Endothelial cell of umbilical vein (primary cell): ENCODE data around the gene MAPK4. TPM values are rescaled to one million over a fixed set of nuclear protein-coding genes. Genes with fewer than 3 reads are reported as not detected.
"Not testable (repeated sequence)": the region's sequence is repeated elsewhere in the genome, so short reads cannot be mapped to it uniquely, and the experiment has no call there.

Source experiments
- BruUV-seq: library from RNA; stranded (reverse); fragments of 400-500 nt; replicated peaks from 2 replicates; lab custom pipeline; 2021; lab: Mats Ljungman, UMichigan
- CTCF ChIA-PET: fragments of 300-600, 350-600 bp; sonication (Branson Sonifier 250); formaldehyde crosslinking; loops from one replicate; lab custom pipeline; 2021; ENCODE audit warnings: antibody characterized with exemption, inconsistent platforms; lab: Charles Lee
- POLR2A ChIA-PET: fragments of 300-600, 350-600 bp; sonication (Branson Sonifier 250); formaldehyde crosslinking; loops from one replicate; lab custom pipeline; 2021; ENCODE audit warnings: antibody characterized with exemption, inconsistent platforms; lab: Charles Lee
- DNase-seq: peaks from one replicate; pipeline ENCODE4 v3.0.0-alpha.2; 2011; ENCODE audit warnings: low read depth, low spot score
- FAIRE-seq: peaks from 2 replicates; lab custom pipeline; 2011; peaks lifted over from hg19 to GRCh38; lab: Jason Lieb, UNC
- H2AFZ ChIP-seq: 2 replicates; pipeline ENCODE4 v1.6.0; 2012; ENCODE audit warnings: low read depth, low read length, control low read depth, inconsistent platforms
- H3K27ac ChIP-seq: 2 replicates; pipeline ENCODE4 v1.5.1; 2011; ENCODE audit warnings: low read depth, mild to moderate bottlenecking, control low read depth, low read length, moderate library complexity; ENCODE audit not compliant: insufficient read depth
- H3K27me3 ChIP-seq, 2 experiments: 2 replicates each; pipeline versions ENCODE4 v1.6.0 to v1.6.1; 2011; ENCODE audit warnings: low read length in 2 of 2, mixed read lengths in 1 of 2; ENCODE audit not compliant: control insufficient read depth in 2 of 2, insufficient read depth in 2 of 2
- H3K36me3 ChIP-seq, 2 experiments: 2 replicates in 1 of 2; 3 replicates in 1 of 2; pipeline ENCODE4 v1.5.1; 2011; ENCODE audit warnings: low read length in 2 of 2, mild to moderate bottlenecking in 1 of 2, moderate library complexity in 1 of 2; ENCODE audit not compliant: control insufficient read depth in 2 of 2, insufficient read depth in 2 of 2; ENCODE audit errors: extremely low read depth in 1 of 2
- H3K4me1 ChIP-seq: 3 replicates; pipeline ENCODE4 v1.5.1; 2011; ENCODE audit warnings: mild to moderate bottlenecking, low read length; ENCODE audit not compliant: control insufficient read depth, insufficient read depth; ENCODE audit errors: extremely low read depth
- H3K4me2 ChIP-seq: 2 replicates; pipeline ENCODE4 v1.6.1; 2011; ENCODE audit warnings: low read length, control low read depth, mixed read lengths; ENCODE audit not compliant: insufficient read depth
- H3K4me3 ChIP-seq, 3 experiments: fragments of 200-600 bp in 1 of 3; sonication (generic), shearing (Covaris generic) in 1 of 3; replicated peaks in 1 of 3; 2 replicates each; pipeline ENCODE4 v1.5.1; 2011 to 2016; ENCODE audit warnings: control low read depth in 3 of 3, low read length in 3 of 3, mild to moderate bottlenecking in 2 of 3, inconsistent platforms in 1 of 3, low read depth in 1 of 3, moderate library complexity in 1 of 3; ENCODE audit not compliant: insufficient read depth in 1 of 3
- H3K79me2 ChIP-seq: 2 replicates; pipeline ENCODE4 v1.6.0; 2012; ENCODE audit warnings: low read length, inconsistent platforms; ENCODE audit not compliant: control insufficient read depth, insufficient read depth
- H3K9ac ChIP-seq: replicated peaks from 2 replicates; pipeline ENCODE3; 2011; ENCODE audit warnings: low read length, control low read depth; ENCODE audit not compliant: insufficient read depth; ENCODE audit errors: extremely low read depth
- H3K9me1 ChIP-seq: replicated peaks from 3 replicates; pipeline ENCODE4 v1.6.0; 2011; ENCODE audit warnings: mild to moderate bottlenecking, low read length; ENCODE audit not compliant: control insufficient read depth, insufficient read depth; ENCODE audit errors: extremely low read depth
- H3K9me3 ChIP-seq: replicated peaks from 2 replicates; pipeline ENCODE4 v1.5.1; 2012; ENCODE audit warnings: low read length, inconsistent platforms; ENCODE audit not compliant: control insufficient read depth, insufficient read depth
- H4K20me1 ChIP-seq: replicated peaks from 2 replicates; pipeline ENCODE3; 2011; ENCODE audit warnings: mild to moderate bottlenecking, low read length; ENCODE audit not compliant: control insufficient read depth, insufficient read depth; ENCODE audit errors: extremely low read depth
- EZH2 ChIP-seq: IDR thresholded peaks from 2 replicates; pipeline ENCODE4 v1.6.1; 2012; ENCODE audit warnings: borderline replicate concordance, low read depth, mild to moderate bottlenecking, moderate library complexity, low read length, inconsistent platforms; ENCODE audit not compliant: severe bottlenecking
- FOS ChIP-seq: IDR thresholded peaks from 2 replicates; pipeline ENCODE4 v1.6.1; 2011; ENCODE audit warnings: mild to moderate bottlenecking, low read length, moderate library complexity, borderline replicate concordance; ENCODE audit not compliant: insufficient read depth
- GATA2 ChIP-seq: IDR thresholded peaks from 2 replicates; pipeline ENCODE4 v1.7.0; 2011; ENCODE audit warnings: low read depth, mild to moderate bottlenecking, moderate library complexity, mixed read lengths, low read length; ENCODE audit not compliant: insufficient read length, insufficient read depth
- JUN ChIP-seq: IDR thresholded peaks from 2 replicates; pipeline ENCODE4 v1.6.1; 2011; ENCODE audit warnings: borderline replicate concordance, low read depth; ENCODE audit not compliant: insufficient read length, insufficient read depth
- MYC ChIP-seq: IDR thresholded peaks from one replicate; pipeline ENCODE4 v1.6.1; 2011; ENCODE audit warnings: mild to moderate bottlenecking, low read depth, low read length
- POLR2A ChIP-seq: IDR thresholded peaks from 2 replicates; pipeline ENCODE4 v1.6.1; 2012; ENCODE audit warnings: low read depth, mild to moderate bottlenecking, control low read depth, low read length
- POLR2AphosphoS5 ChIP-seq: IDR thresholded peaks from 2 replicates; pipeline ENCODE4 v1.6.1; 2012; ENCODE audit warnings: low read depth, mild to moderate bottlenecking, control low read depth, low read length, moderate library complexity; ENCODE audit not compliant: insufficient read depth
- dilution Hi-C: fragments of 300-500 bp; cut with MboI; formaldehyde crosslinking; loops from one replicate; pipeline ENCODE4 v1.15.0; 2019; ENCODE audit warnings: low sequenced_read_pairs; ENCODE audit not compliant: extremely low pct_ligation_motif_present
- intact Hi-C: fragments of 100-400 bp; cut with micrococcal nuclease; formaldehyde crosslinking; loops from one replicate; pipeline ENCODE4 v1.10.0; 2022
- polyA plus RNA-seq, 4 experiments: library from polyadenylated mRNA; depleted of rRNA in 3 of 4; stranded (reverse) in 3 of 4; unstranded in 1 of 4; fragments of >200 nt; gene quantifications; 2 replicates each; pipeline versions ENCODE4 v1.2.1 to v1.2.3, GENCODE V29; 2011 to 2012; ENCODE audit warnings: missing spikeins in 1 of 4
- total RNA-seq: library from RNA; stranded (reverse); gene quantifications from 2 replicates; pipeline ENCODE4 v1.2.3, GENCODE V29; 2021
- TF ChIP-seq, protein P1 (sequence below), 2 donors: IDR thresholded peaks; 1 replicate in 1 of 2; 2 replicates in 1 of 2; pipeline ENCODE4 v1.5.1; 2011; ENCODE audit warnings: low read length in 2 of 2, mild to moderate bottlenecking in 2 of 2, moderate library complexity in 2 of 2, control low read depth in 1 of 2, inconsistent platforms in 1 of 2, low read depth in 1 of 2; ENCODE audit not compliant: insufficient read depth in 1 of 2; ENCODE audit errors: extremely low read depth in 1 of 2
- TF ChIP-seq, protein P2 (sequence below): IDR thresholded peaks from 2 replicates; pipeline ENCODE4 v1.6.1; 2011; ENCODE audit not compliant: insufficient read depth, insufficient read length

MAPK4 gene
- total and polyA plus RNA-seq, 2 donors (not counting 3 experiments of a cell fraction or from before 2014, with no cell fraction given) = not detected

DNA sequence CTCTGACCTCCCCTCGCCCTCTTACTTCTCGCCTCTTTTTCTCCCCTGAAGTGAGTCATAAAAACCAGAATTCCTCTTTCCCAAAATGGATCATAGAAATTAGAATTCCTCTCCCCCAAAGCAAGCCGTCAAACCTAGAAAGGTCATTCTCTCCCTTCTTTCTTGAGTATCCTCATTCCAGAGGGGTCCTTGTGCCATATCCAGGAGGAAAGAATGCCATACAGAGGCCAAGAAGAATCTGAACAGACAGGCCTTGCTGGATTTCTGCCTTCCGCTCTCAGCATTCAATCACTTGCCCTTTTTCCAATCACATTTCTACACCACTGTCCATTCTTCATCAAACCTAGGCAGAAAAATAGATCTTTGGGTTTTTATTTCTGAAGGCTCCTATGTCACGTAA lies 31.1 kb upstream of the MAPK4 start:
- H3K4me1 ChIP-seq = no peaks in the 10 kb centered on the region
- no peak for FAIRE-seq
- no peak for DNase-seq
- no peak overlapping the region for H3K27ac ChIP-seq
- no TSS peak for BruUV-seq
- no peak overlapping the region for H3K4me3 ChIP-seq
- intact Hi-C loops (no loop called here), dilution Hi-C loops (no loop called here)
- H3K27me3 ChIP-seq = no peaks in the 10 kb centered on the region
- ChIA-PET CTCF (no interaction called here), POLR2A (no interaction called here)
- H4K20me1 ChIP-seq = no peaks in the 10 kb centered on the region
- H3K9ac ChIP-seq = no peak overlapping the region
- no peaks in the 10 kb centered on the region for H3K9me1 ChIP-seq
- H2AFZ ChIP-seq = no peak overlapping the region
- no peaks in the 10 kb centered on the region for H3K36me3 ChIP-seq
- no peaks in the 10 kb centered on the region for H3K79me2 ChIP-seq
- TF ChIP-seq EZH2 (no peak), POLR2AphosphoS5 (no peak), POLR2A (no peak), FOS (no peak), JUN (no peak), MYC (no peak), GATA2 (no peak)
- TF ChIP-seq, protein P1, sequence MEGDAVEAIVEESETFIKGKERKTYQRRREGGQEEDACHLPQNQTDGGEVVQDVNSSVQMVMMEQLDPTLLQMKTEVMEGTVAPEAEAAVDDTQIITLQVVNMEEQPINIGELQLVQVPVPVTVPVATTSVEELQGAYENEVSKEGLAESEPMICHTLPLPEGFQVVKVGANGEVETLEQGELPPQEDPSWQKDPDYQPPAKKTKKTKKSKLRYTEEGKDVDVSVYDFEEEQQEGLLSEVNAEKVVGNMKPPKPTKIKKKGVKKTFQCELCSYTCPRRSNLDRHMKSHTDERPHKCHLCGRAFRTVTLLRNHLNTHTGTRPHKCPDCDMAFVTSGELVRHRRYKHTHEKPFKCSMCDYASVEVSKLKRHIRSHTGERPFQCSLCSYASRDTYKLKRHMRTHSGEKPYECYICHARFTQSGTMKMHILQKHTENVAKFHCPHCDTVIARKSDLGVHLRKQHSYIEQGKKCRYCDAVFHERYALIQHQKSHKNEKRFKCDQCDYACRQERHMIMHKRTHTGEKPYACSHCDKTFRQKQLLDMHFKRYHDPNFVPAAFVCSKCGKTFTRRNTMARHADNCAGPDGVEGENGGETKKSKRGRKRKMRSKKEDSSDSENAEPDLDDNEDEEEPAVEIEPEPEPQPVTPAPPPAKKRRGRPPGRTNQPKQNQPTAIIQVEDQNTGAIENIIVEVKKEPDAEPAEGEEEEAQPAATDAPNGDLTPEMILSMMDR (IDR thresholded peaks at IDR 0.05; ENCODE audit: extremely low read depth in 1 of 2, insufficient read depth in 1 of 2, low read depth in 1 of 2, low read length in 2 of 2) = no peak
- TF ChIP-seq, protein P2, sequence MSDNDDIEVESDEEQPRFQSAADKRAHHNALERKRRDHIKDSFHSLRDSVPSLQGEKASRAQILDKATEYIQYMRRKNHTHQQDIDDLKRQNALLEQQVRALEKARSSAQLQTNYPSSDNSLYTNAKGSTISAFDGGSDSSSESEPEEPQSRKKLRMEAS = no peak
- H3K4me2 ChIP-seq = no peak overlapping the region
- peaks cover 3% of the 10 kb centered on the region for H3K9me3 ChIP-seq

DNA sequence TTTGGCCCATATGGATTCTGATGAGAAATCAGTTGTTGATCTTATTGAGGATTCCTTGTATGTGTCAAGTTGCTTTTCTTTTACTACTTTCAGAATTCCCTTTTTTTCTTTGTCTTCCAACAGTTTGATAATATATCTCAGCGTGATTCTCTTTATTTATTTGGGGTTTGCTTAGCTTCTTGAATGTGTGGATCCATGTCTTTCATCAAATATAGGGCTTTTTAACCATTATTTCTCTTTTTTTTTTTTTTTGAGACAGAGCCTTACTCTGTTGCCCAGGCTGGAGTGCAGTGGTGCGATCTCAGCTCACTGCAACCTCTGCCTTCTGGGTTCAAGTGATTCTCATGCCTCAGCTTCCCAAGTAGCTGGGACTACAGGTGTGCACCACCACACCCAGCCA lies 26.1 kb upstream of the MAPK4 start:
- H3K4me2 ChIP-seq, dilution Hi-C loops, H3K9ac ChIP-seq, CTCF ChIA-PET, H3K79me2 ChIP-seq, BruUV-seq, H3K4me1 ChIP-seq, intact Hi-C loops, H3K27me3 ChIP-seq, POLR2A ChIA-PET, H3K4me3 ChIP-seq, FAIRE-seq, H3K9me3 ChIP-seq, H3K27ac ChIP-seq, H2AFZ ChIP-seq, DNase-seq, H3K36me3 ChIP-seq, H4K20me1 ChIP-seq, H3K9me1 ChIP-seq: not testable (repeated sequence)

DNA sequence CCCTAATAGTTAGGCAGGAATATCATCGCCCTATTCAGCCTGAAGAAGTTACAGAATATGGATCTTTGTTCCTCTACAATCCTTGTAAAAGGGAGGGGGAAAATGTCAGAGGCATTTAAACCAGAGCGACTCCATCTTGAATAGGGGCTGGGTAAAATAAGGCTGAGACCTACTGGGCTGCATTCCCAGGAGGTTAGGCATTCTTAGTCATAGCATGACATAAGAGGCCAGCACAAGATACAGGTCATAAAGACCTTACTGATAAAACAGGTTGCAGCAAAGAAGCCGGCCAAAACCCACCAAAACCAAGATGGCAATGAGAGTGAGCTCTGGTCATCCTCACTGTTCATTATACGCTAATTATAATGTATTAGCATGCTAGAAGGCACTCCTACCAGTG lies 15.4 kb upstream of the MAPK4 start:
- dilution Hi-C loops, H3K4me1 ChIP-seq, CTCF ChIA-PET, H3K9me3 ChIP-seq, BruUV-seq, DNase-seq, H3K4me2 ChIP-seq, H4K20me1 ChIP-seq, H3K9me1 ChIP-seq, H2AFZ ChIP-seq, intact Hi-C loops, H3K9ac ChIP-seq, H3K4me3 ChIP-seq, H3K27ac ChIP-seq, H3K36me3 ChIP-seq, H3K27me3 ChIP-seq, H3K79me2 ChIP-seq, POLR2A ChIA-PET, FAIRE-seq: not testable (repeated sequence)
